HG03045 (cell line): ENCODE measurements around the gene CRBN.

Experiments used
- ATAC-seq: cut with Tn5 transposase; IDR thresholded peaks from one replicate; pipeline ENCODE4 v1.9.1; 2021; ENCODE audit warnings: mild to moderate bottlenecking, moderate library complexity; ENCODE audit not compliant: unreplicated experiment

CRBN gene

DNA sequence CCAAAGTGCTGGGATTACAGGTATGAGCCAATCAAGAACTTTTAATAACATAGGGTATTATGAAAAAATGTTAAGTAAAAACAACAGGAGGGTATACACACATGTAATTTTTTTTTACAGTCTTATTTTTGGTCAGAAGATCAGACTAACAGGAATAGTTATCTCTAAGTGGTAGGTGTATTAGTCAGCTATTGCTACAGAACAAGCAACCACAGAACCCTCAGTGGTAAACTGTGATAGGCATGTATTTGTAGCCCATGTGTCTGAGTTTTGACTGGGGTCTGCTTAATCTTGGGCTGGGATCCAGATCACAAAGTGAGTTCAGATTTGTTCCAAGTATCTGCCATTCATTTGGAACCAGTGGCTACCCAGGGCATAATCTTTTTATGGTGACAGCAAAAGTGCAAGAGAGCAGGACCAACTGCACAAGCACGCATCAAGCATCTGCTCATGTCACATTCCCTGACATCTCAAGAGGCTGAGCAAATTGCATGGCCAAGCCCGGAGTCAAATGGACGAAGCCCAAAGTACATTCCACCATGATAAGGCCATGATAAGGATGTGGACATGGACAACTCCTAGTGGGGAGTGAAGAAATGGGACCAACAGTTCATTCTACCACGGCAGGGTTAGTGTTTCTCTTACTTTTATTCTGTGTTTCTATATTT, 66.3 kb downstream of the CRBN start:
- ATAC-seq: no peak

DNA sequence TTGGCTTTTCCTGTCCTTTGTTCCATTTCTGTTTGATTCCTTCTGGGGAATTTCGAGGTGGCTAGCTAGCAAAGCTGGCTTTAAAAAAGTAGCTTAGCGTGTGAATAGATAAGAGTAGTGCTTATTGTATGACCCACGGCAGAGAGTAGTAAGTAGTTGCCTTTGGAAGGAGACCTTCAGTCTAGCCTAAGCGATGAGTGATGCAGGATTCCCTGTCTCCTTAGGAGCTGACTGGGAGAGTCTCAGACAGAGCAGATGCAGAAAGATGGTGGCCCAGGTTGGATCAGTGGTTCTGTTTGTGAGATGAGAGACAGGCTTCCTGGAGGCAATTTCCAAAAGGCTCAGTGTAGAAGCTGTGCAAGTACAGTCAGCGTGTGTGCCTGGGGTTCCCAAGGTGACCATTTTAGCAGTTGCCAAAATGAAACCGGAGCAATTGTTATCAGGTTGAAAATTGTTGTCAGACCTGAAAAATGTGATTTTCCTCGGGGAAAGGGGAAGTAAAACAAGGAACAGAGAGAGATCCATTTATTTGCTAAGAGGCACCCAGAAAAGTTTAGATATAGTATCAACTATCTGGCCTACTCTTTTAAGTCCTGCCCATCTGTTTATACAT, 68.6 kb downstream of the CRBN start:
- ATAC-seq: no peak

DNA sequence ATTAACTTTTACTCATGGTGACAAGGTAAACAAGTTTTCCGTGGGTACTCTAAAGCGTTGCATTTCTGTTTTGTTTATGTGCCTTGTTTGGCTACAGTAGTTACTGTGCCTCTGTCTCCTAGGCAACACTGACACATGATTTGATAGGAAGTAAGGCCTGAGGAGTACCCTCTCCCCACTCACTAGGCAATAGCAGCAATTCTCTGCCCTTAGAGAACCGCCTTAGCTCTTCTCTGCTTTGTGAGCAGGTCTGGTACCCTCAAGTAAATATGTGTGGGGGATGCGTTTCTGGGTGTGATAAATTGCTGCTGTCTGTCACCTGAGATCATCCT, 69.2 kb downstream of the CRBN start, which contains the start of gene IL5RA:
Gene IL5RA, minus strand, starts transcription at position 76 of the 332 bp plus-strand sequence. CDS start 5,390 bp downstream, outside the sequence.
- ATAC-seq: peak; percentile 43

DNA sequence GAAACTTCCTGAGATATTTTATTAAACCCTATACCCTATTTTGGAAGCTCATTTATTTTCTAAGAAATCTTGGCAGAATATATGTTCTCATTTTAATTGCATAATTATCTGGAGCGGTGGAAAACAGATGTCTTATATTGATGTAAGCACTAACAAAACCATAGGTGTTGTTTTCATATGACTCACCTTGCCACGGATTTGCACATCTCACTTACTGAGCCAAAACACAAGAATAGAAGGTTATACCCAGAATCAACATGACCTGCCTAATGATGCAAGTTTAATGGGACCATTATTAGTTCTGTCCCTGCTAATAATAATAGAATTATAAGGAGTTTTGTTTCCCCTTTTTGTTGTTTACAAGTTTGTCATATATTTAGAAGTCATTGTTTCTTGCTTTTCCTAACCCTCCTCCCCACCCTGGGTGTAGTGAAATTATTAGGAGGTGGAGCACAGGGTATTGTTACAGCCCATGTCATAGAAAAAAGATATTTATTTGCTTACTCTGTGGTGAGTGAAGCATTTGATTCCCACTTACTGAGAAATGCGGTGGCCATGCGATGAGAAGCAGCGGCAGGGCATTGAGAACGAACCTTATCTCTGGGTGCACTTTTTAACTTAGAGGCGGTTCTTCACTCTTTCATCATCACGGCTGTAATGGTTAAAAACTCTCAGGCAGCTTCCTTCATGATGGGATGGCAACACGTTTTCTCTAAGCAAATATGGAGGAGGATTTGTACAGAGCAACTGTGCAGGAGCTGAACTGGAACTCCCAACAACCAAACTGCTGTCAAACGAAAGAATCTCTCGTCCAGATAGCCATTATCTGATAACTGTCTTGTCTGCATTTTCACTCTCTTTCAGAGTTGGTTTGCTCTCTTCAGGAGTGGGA, 69.8 kb downstream of the CRBN start:
- peak; percentile 77 for ATAC-seq

DNA sequence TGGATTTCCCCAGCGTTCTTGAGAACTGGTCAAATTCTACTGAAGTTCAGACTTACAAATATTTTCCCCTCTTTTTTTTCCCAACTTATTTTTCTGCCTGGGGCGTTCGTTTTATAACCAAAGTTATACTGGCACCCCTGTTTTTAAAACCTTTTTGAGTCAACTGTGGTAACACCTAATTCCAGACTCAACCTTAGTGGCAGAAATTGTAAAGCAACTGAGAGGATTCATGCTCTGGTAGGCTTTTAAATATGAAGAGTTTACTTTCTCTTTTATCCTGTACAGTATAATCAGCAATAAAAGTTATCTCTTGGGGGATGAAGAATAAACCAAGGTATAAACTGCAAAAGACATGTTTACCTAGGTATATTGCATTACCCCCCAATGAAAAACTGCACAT, 71.6 kb downstream of the CRBN start:
- ATAC-seq: no peak

DNA sequence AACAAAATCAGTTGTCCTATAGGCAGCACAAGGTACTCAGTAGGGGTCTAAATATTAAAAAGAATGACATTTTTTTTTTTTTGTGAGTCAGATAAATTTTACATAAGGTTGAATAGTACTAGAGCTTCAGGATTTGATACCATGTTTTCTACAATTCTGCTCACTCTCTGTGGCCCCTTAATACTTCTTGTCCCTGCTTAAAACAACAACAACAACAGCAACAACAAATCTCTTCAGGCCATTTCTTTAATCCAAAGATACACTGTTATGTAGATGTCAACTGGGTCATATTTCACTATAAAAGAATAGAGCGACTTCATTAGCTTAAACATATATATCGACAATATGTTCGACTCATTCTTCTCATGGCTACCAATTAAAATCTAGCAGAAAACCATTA, 72.3 kb downstream of the CRBN start:
- ATAC-seq: no peak

DNA sequence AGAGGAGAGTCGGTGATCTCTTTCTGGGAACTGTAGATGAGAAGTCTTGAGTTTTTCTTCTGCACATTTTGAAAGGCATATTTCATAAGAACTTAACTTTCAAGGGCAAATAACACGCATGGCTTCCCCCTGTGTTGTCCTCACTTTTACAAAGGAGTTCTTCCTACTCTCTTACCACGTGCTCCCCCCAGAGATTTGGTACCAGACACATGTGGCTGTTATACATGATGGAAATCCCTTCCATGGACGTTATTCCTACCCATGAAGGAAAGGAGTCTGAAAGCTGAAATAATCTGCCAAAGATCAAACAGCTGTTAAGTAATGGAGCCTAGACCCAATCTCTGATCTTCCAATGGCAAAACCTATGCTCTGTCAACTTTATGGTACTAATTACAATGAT, 73.7 kb downstream of the CRBN start:
- ATAC-seq: no peak

DNA sequence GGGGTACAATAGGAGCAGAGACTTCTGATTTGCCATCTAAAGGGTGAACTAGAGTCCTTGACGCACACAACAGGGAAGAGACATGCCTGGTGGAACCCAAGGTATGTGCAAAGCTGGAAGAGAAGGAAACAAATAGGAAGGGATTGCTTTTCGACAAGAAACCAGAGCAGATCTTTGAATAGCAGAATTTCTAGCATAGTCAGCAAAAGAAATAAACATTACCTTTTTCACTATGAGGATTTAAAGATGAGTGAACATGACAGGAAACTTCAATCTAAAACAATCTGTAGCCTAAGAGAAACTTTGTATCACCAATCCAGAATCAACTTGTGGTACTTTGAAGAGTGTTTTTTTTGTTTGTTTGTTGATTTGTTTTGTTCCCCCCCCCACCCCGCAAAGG, 74.2 kb downstream of the CRBN start:
- no peak for ATAC-seq

DNA sequence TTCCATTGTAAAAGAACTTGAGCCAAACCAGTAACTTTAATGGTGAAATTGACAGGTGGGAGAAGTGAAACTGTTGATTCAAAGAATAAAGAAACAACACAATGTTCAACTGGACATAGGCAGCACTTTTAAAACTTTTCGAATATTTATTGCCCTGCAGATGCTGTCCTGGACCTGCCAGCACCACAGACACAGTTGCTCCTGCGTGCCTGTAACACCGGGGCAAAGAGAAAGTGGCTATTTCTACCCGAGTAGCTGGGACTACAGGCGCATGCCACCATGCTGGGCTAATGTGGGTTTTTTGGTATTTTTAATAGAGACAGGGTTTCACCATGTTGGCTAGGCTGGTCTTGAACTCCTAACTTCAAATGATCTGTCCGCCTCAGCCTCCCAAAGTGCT, 76.7 kb downstream of the CRBN start:
- ATAC-seq: no peak

DNA sequence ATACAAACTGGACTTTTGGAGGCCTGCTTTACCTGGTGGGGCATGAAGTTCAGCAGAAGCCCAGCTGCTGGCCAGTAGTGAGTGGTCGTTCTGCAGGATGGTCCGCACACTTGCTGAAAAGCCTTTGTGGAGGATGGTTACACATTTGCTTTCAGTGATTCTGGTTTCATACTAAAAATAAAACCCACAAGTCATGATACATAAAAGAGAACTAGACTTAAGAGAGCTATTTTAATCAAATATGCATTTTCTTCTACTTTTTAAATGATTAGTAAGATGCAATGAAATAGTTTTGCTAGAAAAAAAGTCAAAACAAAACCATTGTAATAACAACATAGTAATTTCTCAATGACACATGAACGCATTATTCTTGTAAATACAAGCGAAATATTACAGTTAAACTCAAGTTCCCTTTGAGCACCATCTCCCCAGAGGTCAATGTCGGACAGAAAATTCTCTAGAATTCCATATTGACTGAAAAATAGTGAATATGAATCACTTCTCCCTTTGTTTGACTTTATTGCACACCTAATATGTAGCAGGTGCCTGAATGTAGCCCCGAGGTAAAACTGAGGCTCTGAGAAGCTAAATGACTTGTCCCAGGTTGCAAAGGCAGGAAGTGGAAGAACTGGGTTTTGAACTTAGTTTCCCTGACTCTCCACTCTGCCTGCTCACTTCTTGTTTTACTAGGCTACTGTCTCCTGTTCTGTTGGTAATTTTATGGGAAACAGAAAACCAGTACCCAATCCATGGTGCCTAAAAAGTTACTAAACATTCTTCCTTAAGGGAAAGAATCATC, 77.6 kb downstream of the CRBN start:
- peak; percentile 47 for ATAC-seq
